OCI-LY3 (cell line): Measurements from ENCODE around the gene KRIT1.

Experiments
- CTCF ChIP-seq: fragments of 200-600, 300-600 bp; sonication (generic); IDR thresholded peaks from 2 replicates; pipeline ENCODE4 v1.5.1; 2014; ENCODE audit warnings: antibody characterized with exemption, low read length, low read depth
- EZH2phosphoT487 ChIP-seq: fragments of 200-600 bp; shearing (Covaris generic); IDR thresholded peaks from 2 replicates; pipeline ENCODE4 v1.6.1; 2018; ENCODE audit warnings: antibody characterized with exemption, mixed run types, low read depth

- TF ChIP-seq CTCF (no peak), EZH2phosphoT487 (no peak)
These were observed 20.9 kb upstream of the KRIT1 start for GRCh38 chr7:92266415-92267241.
